HepG2 (cell line): Measurements from ENCODE around the gene KIF20A. TPM values are rescaled to one million over a fixed set of nuclear protein-coding genes. Genes with fewer than 3 reads are reported as not detected.

Source experiments
- ATAC-seq: fragments of 200-7000 bp; cut with Tn5 transposase; 3 replicates; pipeline ENCODE4 v1.9.1; 2020; ENCODE audit warnings: mild to moderate bottlenecking, moderate library complexity
- BruUV-seq: library from RNA; stranded (reverse); fragments of 400-500 nt; replicated peaks from 2 replicates; lab custom pipeline; 2021; lab: Mats Ljungman, UMichigan
- CTCF ChIA-PET: fragments of 300-600 bp; formaldehyde crosslinking; extraction: SDS; loops from one replicate; lab custom pipeline; 2021; ENCODE audit warnings: low total read pairs, inconsistent platforms, low intra/inter-chr PET ratio; lab: Yijun Ruan, JAX
- POLR2A ChIA-PET: fragments of 350-600 bp; sonication (Branson Sonifier 250); formaldehyde crosslinking; loops from one replicate; lab custom pipeline; 2020; ENCODE audit warnings: antibody characterized with exemption, inconsistent platforms; lab: Yijun Ruan, JAX
- DNase-seq: peaks from one replicate; pipeline ENCODE4 v3.0.0-alpha.2; 2015; ENCODE audit warnings: low spot score
- FAIRE-seq: peaks from 3 replicates; lab custom pipeline; 2011; peaks lifted over from hg19 to GRCh38; lab: Jason Lieb, UNC
- H2AFZ ChIP-seq: one replicate; pipeline ENCODE4 v1.6.1; 2011; ENCODE audit warnings: low read length, inconsistent platforms
- H3K27ac ChIP-seq: fragments of 300-600 bp; 3 replicates; pipeline ENCODE4 v1.8.0; 2011; ENCODE audit warnings: mixed run types, mild to moderate bottlenecking, mixed read lengths, low read length, inconsistent platforms; ENCODE audit not compliant: insufficient read depth; ENCODE audit errors: extremely low read length
- H3K27me3 ChIP-seq, 2 experiments: fragments of 200-600 bp in 1 of 2; 2 replicates in 1 of 2; 3 replicates in 1 of 2; pipeline versions ENCODE4 v1.6.0 to v1.8.0; 2011; ENCODE audit warnings: low read length in 2 of 2, mild to moderate bottlenecking in 2 of 2, moderate library complexity in 2 of 2, inconsistent platforms in 1 of 2; ENCODE audit not compliant: insufficient read depth in 2 of 2, control insufficient read depth in 1 of 2
- H3K36me3 ChIP-seq, 2 experiments: fragments of 200-600 bp in 1 of 2; replicated peaks in 1 of 2; 2 replicates in 1 of 2; 3 replicates in 1 of 2; pipeline versions ENCODE4 v1.5.1 to v1.8.0; 2011; ENCODE audit warnings: low read length in 2 of 2, inconsistent platforms in 1 of 2; ENCODE audit not compliant: insufficient read depth in 2 of 2, control insufficient read depth in 1 of 2
- H3K4me1 ChIP-seq: 2 replicates; pipeline ENCODE4 v1.5.1; 2012; ENCODE audit warnings: low read length, inconsistent platforms; ENCODE audit not compliant: insufficient read depth
- H3K4me2 ChIP-seq: 2 replicates; pipeline ENCODE4 v1.6.0; 2011; ENCODE audit warnings: low read depth, low read length, inconsistent platforms
- H3K4me3 ChIP-seq, 3 experiments: fragments of 200-600 bp in 1 of 3; sonication (generic), shearing (Covaris generic) in 1 of 3; replicated peaks in 1 of 3; 2 replicates each; pipeline ENCODE4 v1.5.1; 2011 to 2016; ENCODE audit warnings: low read length in 3 of 3, inconsistent platforms in 2 of 3, low read depth in 2 of 3, mild to moderate bottlenecking in 2 of 3, control low read depth in 1 of 3, mixed read lengths in 1 of 3; ENCODE audit not compliant: insufficient read depth in 1 of 3
- H3K79me2 ChIP-seq: one replicate; pipeline ENCODE4 v1.6.1; 2011; ENCODE audit warnings: low read length, inconsistent platforms; ENCODE audit not compliant: insufficient read depth
- H3K9ac ChIP-seq: 2 replicates; pipeline ENCODE4 v1.6.0; 2011; ENCODE audit warnings: mild to moderate bottlenecking, low read depth, low read length, inconsistent platforms; ENCODE audit not compliant: insufficient read depth
- H3K9me3 ChIP-seq: 2 replicates; pipeline ENCODE4 v1.5.1; 2012; ENCODE audit warnings: mild to moderate bottlenecking, low read length
- H4K20me1 ChIP-seq: 2 replicates; pipeline ENCODE4 v1.6.0; 2011; ENCODE audit warnings: inconsistent platforms, mild to moderate bottlenecking, low read length, moderate library complexity; ENCODE audit not compliant: insufficient read depth
- ARID4A ChIP-seq: sonication (generic); formaldehyde crosslinking; IDR thresholded peaks from 2 replicates; pipeline ENCODE4 v1.5.0; 2020; ENCODE audit warnings: mild to moderate bottlenecking, missing genetic modification reagents, borderline replicate concordance
- CEBPB ChIP-seq: IDR thresholded peaks from 2 replicates; pipeline ENCODE4 v1.6.1; 2011; ENCODE audit warnings: low read depth, low read length, improper control_type of control experiment, borderline replicate concordance
- CHCHD3 ChIP-seq: sonication (generic); formaldehyde crosslinking; IDR thresholded peaks from 2 replicates; pipeline ENCODE4 v1.8.0; 2022; ENCODE audit warnings: mild to moderate bottlenecking, missing genetic modification reagents, moderate library complexity
- CTCF ChIP-seq: sonication (generic); formaldehyde crosslinking; IDR thresholded peaks from 2 replicates; pipeline ENCODE4 v1.5.0; 2020; ENCODE audit warnings: mild to moderate bottlenecking, missing genetic modification reagents, moderate library complexity
- FOXA1 ChIP-seq, 2 experiments: fragments of 450-650 bp in 1 of 2; sonication (generic) in 1 of 2; formaldehyde crosslinking in 1 of 2; IDR thresholded peaks; 2 replicates each; pipeline versions ENCODE4 v1.4.0 to v1.6.1; 2016 to 2020; ENCODE audit warnings: missing genetic modification reagents in 1 of 2
- GATAD1 ChIP-seq: IDR thresholded peaks from 2 replicates; pipeline ENCODE4 v1.6.1; 2016; ENCODE audit warnings: missing genetic modification reagents, missing compliant biosample characterization
- HBP1 ChIP-seq: IDR thresholded peaks from 2 replicates; pipeline ENCODE4 v1.6.1; 2016; ENCODE audit warnings: low read depth, control low read depth
- MIXL1 ChIP-seq: IDR thresholded peaks from 2 replicates; pipeline ENCODE4 v1.6.1; 2016
- MTA3 ChIP-seq: sonication (generic); formaldehyde crosslinking; IDR thresholded peaks from 2 replicates; pipeline ENCODE4 v1.4.0; 2020; ENCODE audit warnings: missing genetic modification reagents
- MXD4 ChIP-seq: IDR thresholded peaks from 2 replicates; pipeline ENCODE4 v1.6.1; 2016; ENCODE audit warnings: mild to moderate bottlenecking, missing biosample characterization, missing genetic modification reagents
- RAD21 ChIP-seq: fragments of 450-650 bp; formaldehyde crosslinking; IDR thresholded peaks from 2 replicates; pipeline ENCODE4 v1.5.0; 2020; ENCODE audit warnings: mild to moderate bottlenecking
- SAP130 ChIP-seq: IDR thresholded peaks from 2 replicates; pipeline ENCODE4 v1.6.1; 2016; ENCODE audit warnings: low read depth
- SMC3 ChIP-seq: IDR thresholded peaks from 2 replicates; pipeline ENCODE4 v1.6.1; 2011; ENCODE audit warnings: low read length, improper control_type of control experiment
- STAG1 ChIP-seq: sonication (generic); formaldehyde crosslinking; IDR thresholded peaks from 2 replicates; pipeline ENCODE4 v1.4.0; 2020; ENCODE audit warnings: missing genetic modification reagents
- TEAD3 ChIP-seq: optimal IDR thresholded peaks from 2 replicates; pipeline ENCODE3; 2016; ENCODE audit warnings: borderline replicate concordance
- THAP11 ChIP-seq: IDR thresholded peaks from 2 replicates; pipeline ENCODE4 v1.6.1; 2016; ENCODE audit warnings: missing biosample characterization, missing genetic modification reagents
- ZMYM4 ChIP-seq: sonication (generic); formaldehyde crosslinking; IDR thresholded peaks from 2 replicates; pipeline ENCODE4 v1.8.1; 2023; ENCODE audit warnings: mild to moderate bottlenecking, missing genetic modification reagents
- WGBS: methylation state at CpG from one replicate; pipeline ENCODE4 v1.1.6; 2017; ENCODE audit warnings: low lambda C conversion rate; 5-methylcytosine and 5-hydroxymethylcytosine counted together
- in situ Hi-C: cut with HindIII; loops from 2 replicates; pipeline ENCODE4 v1.10.0; 2017; ENCODE audit warnings: low pct_unique_long_range_greater_than_20kb; ENCODE audit not compliant: extremely low pct_ligation_motif_present
- intact Hi-C: fragments of 100-400 bp; cut with micrococcal nuclease; formaldehyde crosslinking; loops from one replicate; pipeline ENCODE4 v1.10.0; 2022; ENCODE audit not compliant: unreplicated experiment
- polyA plus RNA-seq, 8 experiments: library from polyadenylated mRNA; depleted of rRNA in 3 of 8; stranded (reverse) in 7 of 8; unstranded in 1 of 8; fragments of >200 nt; fragmentation: Illumina TruSeq in 4 of 8; extraction: Trizol in 4 of 8; gene quantifications; 2 replicates each; pipeline versions ENCODE4 v1.2.1 to v1.2.3, GENCODE V29; 2011 to 2016; ENCODE audit warnings: low read depth in 4 of 8, missing spikeins in 1 of 8, mixed read lengths in 1 of 8; ENCODE audit not compliant: insufficient read depth in 1 of 8
- total RNA-seq, 5 experiments: library from RNA; depleted of rRNA; stranded (reverse); fragments of >200 nt; fragmentation: Illumina TruSeq; extraction: Trizol; gene quantifications; 2 replicates each; pipeline ENCODE4 v1.2.3, GENCODE V29; 2016; ENCODE audit warnings: low read depth in 1 of 5

The KIF20A gene
- total and polyA plus RNA-seq, 2 of the 13 experiments (the other 11 are each of a cell fraction or from before 2014, with no cell fraction given) = 17.1 to 66.8 TPM

- Histone ChIP-seq H3K4me2 (peak overlapping the region; percentile 94), H2AFZ (no peak overlapping the region), H3K27me3 (no peaks in the 10 kb centered on the region; a peak in 1 of 5 replicates), H4K20me1 (no peaks in the 10 kb centered on the region), H3K79me2 (peaks cover 37% of the 10 kb centered on the region), H3K4me1 (peaks cover 36% of the 10 kb centered on the region), H3K36me3 (peaks cover 19 to 49% of the 10 kb centered on the region in 2 experiments), H3K9me3 (no peaks in the 10 kb centered on the region), H3K4me3 (peak overlapping the region; percentile 63 to 92 (median 87); a peak in 5 of 6 replicates), H3K9ac (peak overlapping the region; percentile 83), H3K27ac (peak overlapping the region; percentile 96)
- peak; percentile 11 for ATAC-seq
- CTCF ChIA-PET = interaction anchor here (1.0 to 2.1 kb wide), 2 partner anchors 103 to 105 kb away, joined by 3 to 18 read pairs; no protein-coding TSS in a partner anchor
- peak; percentile 73 for DNase-seq
- FAIRE-seq = peak; percentile 96
- no TSS peak for BruUV-seq
- POLR2A ChIA-PET = interaction anchor here (2.8 kb wide), 1 partner anchor 172 kb away, joined by 9 read pairs; the partner anchor contains the start of gene KDM3B
- in situ Hi-C loops (loop anchor here (25.0 kb wide), 1 partner anchor 232 kb away; no protein-coding TSS in a partner anchor), intact Hi-C loops (no loop called here)
- 75% methylated on average over 5 of the region's 5 CpGs for WGBS
- TF ChIP-seq FOXA1 (IDR thresholded peaks at IDR 0.05) (no peak), FOXA1 (CRISPR knock-in tag; IDR thresholded peaks at IDR 0.05) (peak; percentile 29; the same call in 1 of the 2 replicates), THAP11 (CRISPR knock-in tag) (0 out of 2 replicates have a peak, but pooled peaks have one; percentile 19), ARID4A (peak; percentile 31; the same call in 1 of the 2 replicates), MTA3 (CRISPR knock-in tag) (no peak), MXD4 (CRISPR knock-in tag) (0 out of 2 replicates have a peak, but pooled peaks have one; percentile 17), ZMYM4 (CRISPR knock-in tag) (no peak), SAP130 (CRISPR knock-in tag) (peak; percentile 62), RAD21 (CRISPR knock-in tag) (peak; percentile 49), HBP1 (CRISPR knock-in tag) (no peak), STAG1 (CRISPR knock-in tag) (peak; percentile 91), TEAD3 (CRISPR knock-in tag) (peak; percentile 60), GATAD1 (0 out of 2 replicates have a peak, but pooled peaks have one; percentile 25), CEBPB (peak; percentile 62; the same call in 1 of the 2 replicates), MIXL1 (CRISPR knock-in tag) (0 out of 2 replicates have a peak, but pooled peaks have one; percentile 31), CHCHD3 (no peak), CTCF (CRISPR knock-in tag) (peak; percentile 80), SMC3 (peak; percentile 57)
These were observed 1.4 kb downstream of the KIF20A start for GRCh38 chr5:138180183-138180782.
